Mesendoderm (in vitro differentiated cells): ENCODE measurements around the gene ACSF3.

ENCODE experiments used
- DNase-seq: peaks from one replicate; pipeline ENCODE4 v3.0.0; 2013
- H2AK5ac ChIP-seq: 2 replicates; pipeline ENCODE4 v1.6.1; 2013; ENCODE audit warnings: low read length, inconsistent platforms
- H2BK120ac ChIP-seq: 2 replicates; pipeline ENCODE4 v1.6.1; 2013; ENCODE audit warnings: low read depth, mild to moderate bottlenecking, low read length, moderate library complexity, mixed read lengths
- H2BK15ac ChIP-seq: replicated peaks from 2 replicates; pipeline ENCODE4 v1.6.1; 2013; ENCODE audit warnings: low read depth, mild to moderate bottlenecking, moderate library complexity
- H2BK5ac ChIP-seq: 2 replicates; pipeline ENCODE4 v1.6.1; 2013; ENCODE audit warnings: low read length, inconsistent platforms
- H3K18ac ChIP-seq: 2 replicates; pipeline ENCODE4 v1.6.1; 2013; ENCODE audit warnings: mild to moderate bottlenecking, low read length, mixed read lengths
- H3K23ac ChIP-seq: one replicate; pipeline ENCODE4 v1.6.1; 2013; ENCODE audit warnings: low read length
- H3K27ac ChIP-seq: 2 replicates; pipeline ENCODE4 v1.5.1; 2013; ENCODE audit warnings: low read depth, mild to moderate bottlenecking, inconsistent platforms, low read length, moderate library complexity
- H3K27me3 ChIP-seq: 2 replicates; pipeline ENCODE4 v1.6.1; 2013; ENCODE audit warnings: low read length, control low read depth, mild to moderate bottlenecking, inconsistent platforms; ENCODE audit not compliant: insufficient read depth, poor library complexity
- H3K36me3 ChIP-seq: 2 replicates; pipeline ENCODE4 v1.6.1; 2013; ENCODE audit warnings: low read length, inconsistent platforms; ENCODE audit not compliant: control insufficient read depth, insufficient read depth
- H3K4ac ChIP-seq: one replicate; pipeline ENCODE4 v1.6.1; 2013; ENCODE audit warnings: low read depth, mild to moderate bottlenecking, low read length, moderate library complexity
- H3K4me1 ChIP-seq: 2 replicates; pipeline ENCODE4 v1.6.1; 2013; ENCODE audit warnings: low read depth, low read length, inconsistent platforms; ENCODE audit not compliant: control insufficient read depth
- H3K4me2 ChIP-seq: 2 replicates; pipeline ENCODE4 v1.6.1; 2013; ENCODE audit warnings: low read length
- H3K4me3 ChIP-seq: 2 replicates; pipeline ENCODE4 v1.5.1; 2013; ENCODE audit warnings: mild to moderate bottlenecking, low read length
- H3K56ac ChIP-seq: one replicate; pipeline ENCODE4 v1.6.1; 2013; ENCODE audit warnings: low read length
- H3K79me1 ChIP-seq: 2 replicates; pipeline ENCODE4 v1.6.1; 2013; ENCODE audit warnings: low read length, inconsistent platforms
- H3K79me2 ChIP-seq: 2 replicates; pipeline ENCODE4 v1.6.1; 2013; ENCODE audit warnings: mild to moderate bottlenecking, low read length; ENCODE audit not compliant: control insufficient read depth, insufficient read depth
- H3K9ac ChIP-seq: 2 replicates; pipeline ENCODE4 v1.6.1; 2013; ENCODE audit warnings: low read length, inconsistent platforms
- H4K5ac ChIP-seq: one replicate; pipeline ENCODE4 v1.6.1; 2013; ENCODE audit warnings: low read length
- H4K8ac ChIP-seq: one replicate; pipeline ENCODE4 v1.6.1; 2013; ENCODE audit warnings: low read depth, mild to moderate bottlenecking, control low read depth, low read length, moderate library complexity
- WGBS: extraction: QIAGEN DNeasy Blood & Tissue Kit; methylation state at CpG from one replicate; pipeline ENCODE4 v1.1.7; 2013; ENCODE audit warnings: low lambda C conversion rate, missing lambda C conversion rate; ENCODE audit not compliant: insufficient coverage; ENCODE audit errors: extremely low coverage; 5-methylcytosine and 5-hydroxymethylcytosine counted together

The ACSF3 gene

DNA sequence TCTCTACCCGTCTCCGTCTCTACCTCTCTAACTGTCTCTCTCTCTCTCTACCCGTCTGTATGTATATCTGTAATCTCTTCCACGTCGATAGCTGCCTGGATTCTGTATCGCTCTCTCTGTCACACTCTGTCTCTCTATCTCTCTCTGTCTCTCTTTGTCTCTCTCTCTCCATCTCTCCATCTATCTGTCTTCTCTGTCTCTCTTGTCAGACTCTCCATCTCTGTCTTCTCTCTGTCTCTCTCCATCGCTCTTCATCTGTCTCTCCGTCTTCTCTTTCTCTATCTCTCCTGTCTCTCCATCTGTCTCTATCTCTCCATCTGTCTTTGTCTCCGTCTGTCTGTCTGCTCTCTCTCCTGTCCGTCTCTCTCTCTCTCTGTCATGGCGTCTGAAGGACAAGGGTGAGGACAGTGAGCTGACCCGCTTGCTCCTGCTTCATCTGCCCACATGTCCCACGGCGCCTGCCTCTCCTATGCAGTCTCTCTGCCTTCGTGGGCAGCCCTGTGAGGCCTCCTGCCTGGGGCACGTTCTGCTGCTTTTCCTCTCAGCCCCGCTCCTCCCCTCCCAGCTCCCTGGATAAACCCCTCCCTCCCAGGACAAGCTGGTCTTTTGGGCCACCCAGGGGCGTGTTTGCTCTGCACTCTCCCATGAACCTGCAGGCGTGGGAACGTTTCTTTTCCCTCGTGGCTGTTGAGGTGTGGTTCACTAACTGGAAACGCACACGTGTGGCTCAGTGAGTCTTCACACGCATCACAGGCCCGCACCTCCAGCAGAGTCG is 18.9 kb downstream of the ACSF3 start:
- H3K36me3 ChIP-seq = no peaks in the 10 kb centered on the region
- H2BK120ac ChIP-seq = no peak overlapping the region
- no peak overlapping the region for H4K8ac ChIP-seq
- H3K79me2 ChIP-seq = no peaks in the 10 kb centered on the region
- H3K27me3 ChIP-seq = no peaks in the 10 kb centered on the region
- no CpG with 5 or more reads among the region's 26 CpGs for WGBS
- no peak overlapping the region for H3K4me3 ChIP-seq
- peaks cover 2% of the 10 kb centered on the region for H3K79me1 ChIP-seq
- no peak overlapping the region for H3K23ac ChIP-seq
- no peak overlapping the region for H3K18ac ChIP-seq
- no peak overlapping the region for H4K5ac ChIP-seq
- no peaks in the 10 kb centered on the region for H3K4me1 ChIP-seq
- H3K56ac ChIP-seq = no peak overlapping the region
- no peak overlapping the region for H3K9ac ChIP-seq
- no peak overlapping the region for H3K4ac ChIP-seq
- no peak for DNase-seq
- H2BK15ac ChIP-seq = no peak overlapping the region
- H3K27ac ChIP-seq = no peak overlapping the region
- no peak overlapping the region for H3K4me2 ChIP-seq
- H2BK5ac ChIP-seq = no peak overlapping the region
- no peak overlapping the region for H2AK5ac ChIP-seq

DNA sequence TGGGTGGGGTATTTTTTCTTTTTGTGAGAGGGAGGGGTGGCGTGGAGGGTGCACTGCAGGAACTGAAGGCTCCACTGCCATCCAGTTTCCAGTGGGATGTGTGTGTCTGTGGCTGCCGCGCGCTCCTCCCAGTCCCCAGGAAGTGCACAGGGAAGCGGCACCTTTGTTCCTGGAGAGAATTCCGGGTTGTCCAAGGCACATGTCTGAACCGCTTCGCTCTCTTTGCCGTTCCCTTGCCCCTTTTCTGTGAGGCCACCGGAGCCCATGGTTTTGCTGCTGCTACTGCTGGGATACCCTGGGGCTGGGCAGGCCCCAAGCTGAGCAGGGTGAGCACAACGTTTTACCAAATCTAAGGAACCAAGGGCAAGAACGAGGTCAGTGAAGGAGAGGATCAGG is 19.5 kb downstream of the ACSF3 start:
- no CpG with 5 or more reads among the region's 12 CpGs for WGBS
- H3K23ac ChIP-seq = no peak overlapping the region
- H3K79me2 ChIP-seq = no peaks in the 10 kb centered on the region
- H3K56ac ChIP-seq = no peak overlapping the region
- no peak overlapping the region for H3K27ac ChIP-seq
- no peak overlapping the region for H2BK120ac ChIP-seq
- H3K4ac ChIP-seq = no peak overlapping the region
- H4K5ac ChIP-seq = no peak overlapping the region
- H2AK5ac ChIP-seq = no peak overlapping the region
- H2BK15ac ChIP-seq = no peak overlapping the region
- peaks cover 2% of the 10 kb centered on the region for H3K79me1 ChIP-seq
- no peak for DNase-seq
- no peak overlapping the region for H3K9ac ChIP-seq
- H3K4me1 ChIP-seq = no peaks in the 10 kb centered on the region
- no peaks in the 10 kb centered on the region for H3K27me3 ChIP-seq
- no peak overlapping the region for H3K4me3 ChIP-seq
- no peak overlapping the region for H4K8ac ChIP-seq
- no peaks in the 10 kb centered on the region for H3K36me3 ChIP-seq
- H3K18ac ChIP-seq = no peak overlapping the region
- no peak overlapping the region for H2BK5ac ChIP-seq
- no peak overlapping the region for H3K4me2 ChIP-seq

- Histone ChIP-seq H3K56ac (no peak overlapping the region), H3K36me3 (no peaks in the 10 kb centered on the region)
Measured at GRCh38 chr16:89113661-89114060, 20.0 kb downstream of the ACSF3 start.

DNA sequence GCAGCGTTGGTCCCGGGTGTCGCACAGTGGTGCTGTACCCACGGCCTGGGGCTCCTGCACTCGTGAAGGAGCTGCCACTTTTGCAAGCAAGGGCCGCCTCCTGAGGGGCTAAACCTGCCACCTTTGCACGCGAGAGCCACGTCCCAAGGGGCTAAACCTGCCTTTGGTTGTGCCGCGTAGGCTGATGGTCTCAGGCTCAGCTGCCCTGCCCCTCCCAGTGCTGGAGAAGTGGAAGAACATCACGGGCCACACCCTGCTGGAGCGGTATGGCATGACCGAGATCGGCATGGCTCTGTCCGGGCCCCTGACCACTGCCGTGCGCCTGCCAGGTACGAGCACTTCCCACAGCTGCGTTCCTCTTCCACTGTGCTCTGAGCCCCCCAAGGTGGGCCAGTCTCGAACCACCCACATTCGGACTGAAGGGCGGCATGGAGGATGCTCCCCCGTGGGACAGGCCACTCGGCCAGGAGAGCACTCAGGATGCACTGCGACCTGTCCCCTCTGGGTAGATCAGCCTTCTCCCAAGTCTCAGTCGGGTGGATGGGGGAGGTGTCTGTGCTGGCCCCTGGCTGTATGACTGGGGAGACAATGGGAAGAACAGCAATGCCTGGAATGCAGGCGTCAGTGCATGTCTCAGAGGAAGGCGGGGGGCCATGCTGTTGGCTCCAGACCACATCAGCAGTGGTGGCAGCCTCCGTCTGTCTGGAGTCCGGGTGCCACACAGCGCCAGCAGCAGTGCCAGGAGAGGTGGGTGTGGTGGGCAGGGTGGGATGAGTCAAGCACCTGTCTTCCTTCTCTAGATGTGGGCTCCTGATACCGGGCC is 20.7 kb downstream of the ACSF3 start:
- H4K8ac ChIP-seq = no peak overlapping the region
- no peak overlapping the region for H3K4me2 ChIP-seq
- H2BK120ac ChIP-seq = no peak overlapping the region
- no peak overlapping the region for H2BK5ac ChIP-seq
- peak; percentile 88 for DNase-seq
- no peak overlapping the region for H4K5ac ChIP-seq
- H3K36me3 ChIP-seq = no peaks in the 10 kb centered on the region
- H2BK15ac ChIP-seq = no peak overlapping the region
- H3K27ac ChIP-seq = no peak overlapping the region
- no peak overlapping the region for H3K4me3 ChIP-seq
- H3K79me2 ChIP-seq = no peaks in the 10 kb centered on the region
- H3K18ac ChIP-seq = no peak overlapping the region
- H3K9ac ChIP-seq = no peak overlapping the region
- no peaks in the 10 kb centered on the region for H3K27me3 ChIP-seq
- H3K23ac ChIP-seq = no peak overlapping the region
- H3K79me1 ChIP-seq = peaks cover 2% of the 10 kb centered on the region
- no peak overlapping the region for H3K56ac ChIP-seq
- H2AK5ac ChIP-seq = no peak overlapping the region
- WGBS = no CpG with 5 or more reads among the region's 33 CpGs
- H3K4me1 ChIP-seq = no peaks in the 10 kb centered on the region
- no peak overlapping the region for H3K4ac ChIP-seq

More at GRCh38 chr16:89113661-89114060, 20.0 kb downstream of the ACSF3 start:
- Histone ChIP-seq H3K79me2 (no peaks in the 10 kb centered on the region), H3K4me3 (no peak overlapping the region), H2BK15ac (no peak overlapping the region), H4K8ac (no peak overlapping the region), H3K4ac (no peak overlapping the region), H3K79me1 (peaks cover 2% of the 10 kb centered on the region), H3K27ac (no peak overlapping the region), H3K23ac (no peak overlapping the region), H3K27me3 (no peaks in the 10 kb centered on the region), H3K4me1 (no peaks in the 10 kb centered on the region), H4K5ac (no peak overlapping the region), H3K4me2 (no peak overlapping the region), H2AK5ac (no peak overlapping the region), H2BK120ac (no peak overlapping the region), H3K9ac (no peak overlapping the region), H3K18ac (no peak overlapping the region), H2BK5ac (no peak overlapping the region)
- no peak for DNase-seq
- no CpG with 5 or more reads among the region's 27 CpGs for WGBS

DNA sequence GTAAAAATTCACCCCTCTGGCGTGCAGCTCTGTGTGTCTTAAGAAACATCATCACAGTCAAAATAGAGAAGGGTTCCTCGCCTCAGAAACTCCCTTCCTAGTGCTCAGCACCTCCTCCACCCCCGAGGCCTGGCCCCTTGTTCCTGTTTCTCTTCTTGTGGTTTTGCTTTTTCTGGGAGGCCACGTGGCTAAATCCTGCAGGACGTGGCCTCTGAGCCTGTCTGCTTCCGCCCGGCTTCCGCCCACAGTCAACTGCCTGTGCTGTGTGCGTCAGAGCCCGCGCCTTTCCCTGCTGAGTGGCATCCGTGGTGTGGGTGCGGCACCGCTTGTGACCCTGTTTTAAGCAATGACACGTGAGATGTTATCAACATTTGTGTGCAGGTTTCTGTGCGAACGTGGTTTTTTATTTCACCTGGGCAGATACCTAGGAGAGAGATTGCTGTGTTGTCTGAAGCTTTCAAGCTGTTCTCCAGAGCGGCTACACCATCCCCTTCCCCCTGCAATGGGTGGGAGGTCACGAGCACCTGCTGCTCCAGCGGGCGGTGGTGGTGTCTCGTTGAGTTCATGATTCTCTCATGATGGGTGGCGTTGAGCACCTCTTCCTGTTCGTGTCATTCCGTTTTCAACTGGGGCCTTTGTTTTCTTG is 21.7 kb downstream of the ACSF3 start:
- no CpG with 5 or more reads among the region's 25 CpGs for WGBS
- no peak for DNase-seq
- H3K36me3 ChIP-seq = no peaks in the 10 kb centered on the region

More for the DNA sequence above, 21.7 kb downstream of the ACSF3 start:
- H3K4me2 ChIP-seq = no peak overlapping the region
- H2BK5ac ChIP-seq = no peak overlapping the region
- H4K8ac ChIP-seq = no peak overlapping the region
- no peak overlapping the region for H3K9ac ChIP-seq
- H4K5ac ChIP-seq = no peak overlapping the region
- no peak overlapping the region for H2AK5ac ChIP-seq
- no peak overlapping the region for H3K4ac ChIP-seq
- no peaks in the 10 kb centered on the region for H3K27me3 ChIP-seq
- H3K56ac ChIP-seq = no peak overlapping the region
- no peak overlapping the region for H3K23ac ChIP-seq
- no peak overlapping the region for H2BK120ac ChIP-seq
- no peaks in the 10 kb centered on the region for H3K4me1 ChIP-seq
- no peaks in the 10 kb centered on the region for H3K79me2 ChIP-seq
- peaks cover 2% of the 10 kb centered on the region for H3K79me1 ChIP-seq
- H3K27ac ChIP-seq = no peak overlapping the region
- H3K18ac ChIP-seq = no peak overlapping the region
- H2BK15ac ChIP-seq = no peak overlapping the region
- H3K4me3 ChIP-seq = no peak overlapping the region
